Neural cell (in vitro differentiated cells): ENCODE results near the gene LMOD1. TPM values are rescaled to one million over a fixed set of nuclear protein-coding genes. Genes with fewer than 3 reads are reported as not detected.

ENCODE experiments used
- H2AFZ ChIP-seq: fragments of 200-600, 300-800 bp; sonication (generic), shearing (Covaris generic); 2 replicates; pipeline ENCODE4 v1.6.0; 2014; ENCODE audit warnings: low read depth, mild to moderate bottlenecking, antibody characterized with exemption, low read length, moderate library complexity
- H3F3A ChIP-seq: fragments of 200-600 bp; shearing (Covaris generic); 2 replicates; pipeline ENCODE4 v1.6.1; 2016; ENCODE audit warnings: mild to moderate bottlenecking, moderate library complexity, mixed read lengths, antibody characterized with exemption, low read length; ENCODE audit not compliant: insufficient read depth, poor library complexity, severe bottlenecking
- H3K27ac ChIP-seq: fragments of 200-600, 300-800 bp; sonication (generic), shearing (Covaris generic); 2 replicates; pipeline ENCODE4 v1.5.1; 2014; ENCODE audit warnings: mild to moderate bottlenecking, low read length, moderate library complexity
- H3K27me3 ChIP-seq: fragments of 300-800, 200-600 bp; sonication (generic), shearing (Covaris generic); 2 replicates; pipeline ENCODE4 v1.6.0; 2014; ENCODE audit warnings: mild to moderate bottlenecking, low read depth, low read length, moderate library complexity; ENCODE audit not compliant: insufficient read depth
- H3K36me3 ChIP-seq: fragments of 300-800, 200-600 bp; sonication (generic), shearing (Covaris generic); 2 replicates; pipeline ENCODE4 v1.5.1; 2014; ENCODE audit warnings: mild to moderate bottlenecking, antibody characterized with exemption, low read length, moderate library complexity; ENCODE audit not compliant: insufficient read depth
- H3K4me2 ChIP-seq: fragments of 300-800, 200-600 bp; sonication (generic), shearing (Covaris generic); 2 replicates; pipeline ENCODE4 v1.6.0; 2014; ENCODE audit warnings: mild to moderate bottlenecking, low read length
- H3K4me3 ChIP-seq: fragments of 300-800, 200-600 bp; sonication (generic), shearing (Covaris generic); 2 replicates; pipeline ENCODE4 v1.5.1; 2014; ENCODE audit warnings: mild to moderate bottlenecking, low read length, moderate library complexity
- H3K79me2 ChIP-seq: fragments of 200-600 bp; shearing (Covaris generic); replicated peaks from 2 replicates; pipeline ENCODE4 v1.6.0; 2014; ENCODE audit warnings: mild to moderate bottlenecking, low read length, moderate library complexity; ENCODE audit not compliant: insufficient read depth
- H3K9ac ChIP-seq: fragments of 300-800, 200-600 bp; sonication (generic), shearing (Covaris generic); 2 replicates; pipeline ENCODE4 v1.6.1; 2016; ENCODE audit warnings: mild to moderate bottlenecking, low read length, mixed read lengths
- H3K9me2 ChIP-seq: fragments of 200-600 bp; shearing (Covaris generic); 2 replicates; pipeline ENCODE4 v1.6.1; 2016; ENCODE audit warnings: mild to moderate bottlenecking, low read length, mixed read lengths; ENCODE audit not compliant: insufficient read depth
- H3K9me3 ChIP-seq: fragments of 200-600, 300-800 bp; sonication (generic), shearing (Covaris generic); 2 replicates; pipeline ENCODE4 v1.6.1; 2016; ENCODE audit warnings: mild to moderate bottlenecking, mixed run types, low read length, moderate library complexity, mixed read lengths
- H4K20me1 ChIP-seq: fragments of 200-600 bp; shearing (Covaris generic); 2 replicates; pipeline ENCODE4 v1.6.1; 2016; ENCODE audit warnings: mild to moderate bottlenecking, mixed run types; ENCODE audit not compliant: insufficient read depth
- EP300 ChIP-seq: fragments of 450-650 bp; conservative IDR thresholded peaks from 2 replicates; pipeline ENCODE4 v1.6.1; 2014; ENCODE audit warnings: antibody characterized with exemption, mild to moderate bottlenecking, moderate library complexity; ENCODE audit not compliant: poor library complexity, severe bottlenecking
- EZH2 ChIP-seq: fragments of 200-600, 300-800 bp; shearing (Covaris generic), sonication (generic); IDR thresholded peaks from 2 replicates; pipeline ENCODE4 v1.6.1; 2014; ENCODE audit warnings: antibody characterized with exemption, low read length, borderline replicate concordance, mild to moderate bottlenecking; ENCODE audit not compliant: insufficient read depth, poor library complexity, severe bottlenecking
- MXI1 ChIP-seq: fragments of 450-650 bp; conservative IDR thresholded peaks from 2 replicates; pipeline ENCODE4 v1.6.1; 2014; ENCODE audit warnings: antibody characterized with exemption, mild to moderate bottlenecking; ENCODE audit not compliant: poor library complexity, severe bottlenecking
- POLR2AphosphoS5 ChIP-seq: IDR thresholded peaks from 2 replicates; pipeline ENCODE4 v1.6.1; 2012
- RAD21 ChIP-seq: fragments of 450-650 bp; conservative IDR thresholded peaks from 2 replicates; pipeline ENCODE4 v1.6.1; 2014; ENCODE audit warnings: antibody characterized with exemption, mild to moderate bottlenecking, moderate library complexity
- REST ChIP-seq: IDR thresholded peaks from 2 replicates; pipeline ENCODE4 v1.6.1; 2012; ENCODE audit warnings: borderline replicate concordance
- SMC3 ChIP-seq: fragments of 450-650 bp; conservative IDR thresholded peaks from 2 replicates; pipeline ENCODE4 v1.6.1; 2014; ENCODE audit warnings: antibody characterized with exemption, mild to moderate bottlenecking, moderate library complexity; ENCODE audit not compliant: poor library complexity
- TAF1 ChIP-seq: IDR thresholded peaks from 2 replicates; pipeline ENCODE4 v1.6.1; 2012; ENCODE audit warnings: low read depth
- polyA plus RNA-seq: library from polyadenylated mRNA; depleted of rRNA; stranded (reverse); fragments of >200 nt; gene quantifications from 2 replicates; pipeline ENCODE4 v1.2.3, GENCODE V29; 2014
- TF ChIP-seq, protein P1 (sequence below): fragments of 450-650 bp; IDR thresholded peaks from 2 replicates; pipeline ENCODE4 v1.5.1; 2014; ENCODE audit warnings: antibody characterized with exemption, mild to moderate bottlenecking, moderate library complexity; ENCODE audit not compliant: poor library complexity, severe bottlenecking

Gene LMOD1
- polyA plus RNA-seq, 1 donor from 2014 or later: not detected

DNA sequence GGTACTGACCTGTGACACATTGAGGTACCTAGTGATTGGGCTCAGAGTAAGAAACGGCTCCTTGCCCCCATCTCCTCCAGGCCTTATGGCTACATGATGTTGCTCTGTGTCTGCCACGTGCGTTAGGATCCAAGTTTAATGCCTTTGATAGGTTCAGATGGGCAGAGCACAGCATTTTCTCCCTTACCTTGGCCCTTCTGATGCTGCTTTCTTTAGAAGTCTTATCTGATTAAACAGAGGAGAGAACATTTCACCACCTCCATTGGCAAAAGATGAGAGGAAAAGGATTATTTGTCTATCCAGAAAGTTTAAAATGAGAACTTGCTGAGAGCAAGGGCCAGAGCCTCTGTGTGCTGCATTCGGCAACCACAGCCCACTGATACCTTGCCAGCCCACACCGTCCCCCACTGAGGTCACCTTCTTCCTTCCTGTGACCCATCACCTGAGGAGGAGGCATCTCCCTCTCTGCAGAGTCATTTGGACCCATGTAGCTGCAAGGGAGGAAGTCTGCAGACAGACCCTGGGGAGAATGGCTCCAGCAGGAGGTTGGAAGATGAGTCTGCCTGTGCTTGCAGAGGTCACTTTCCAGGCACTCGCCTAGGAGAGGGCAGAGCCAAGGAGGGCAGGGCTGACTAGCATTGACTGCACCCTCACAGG, 41.0 kb downstream of the LMOD1 start:
- H3K9ac ChIP-seq: no peak overlapping the region
- no peak overlapping the region for H3K4me3 ChIP-seq
- H3F3A ChIP-seq: no peaks in the 10 kb centered on the region
- TF ChIP-seq, protein P1, sequence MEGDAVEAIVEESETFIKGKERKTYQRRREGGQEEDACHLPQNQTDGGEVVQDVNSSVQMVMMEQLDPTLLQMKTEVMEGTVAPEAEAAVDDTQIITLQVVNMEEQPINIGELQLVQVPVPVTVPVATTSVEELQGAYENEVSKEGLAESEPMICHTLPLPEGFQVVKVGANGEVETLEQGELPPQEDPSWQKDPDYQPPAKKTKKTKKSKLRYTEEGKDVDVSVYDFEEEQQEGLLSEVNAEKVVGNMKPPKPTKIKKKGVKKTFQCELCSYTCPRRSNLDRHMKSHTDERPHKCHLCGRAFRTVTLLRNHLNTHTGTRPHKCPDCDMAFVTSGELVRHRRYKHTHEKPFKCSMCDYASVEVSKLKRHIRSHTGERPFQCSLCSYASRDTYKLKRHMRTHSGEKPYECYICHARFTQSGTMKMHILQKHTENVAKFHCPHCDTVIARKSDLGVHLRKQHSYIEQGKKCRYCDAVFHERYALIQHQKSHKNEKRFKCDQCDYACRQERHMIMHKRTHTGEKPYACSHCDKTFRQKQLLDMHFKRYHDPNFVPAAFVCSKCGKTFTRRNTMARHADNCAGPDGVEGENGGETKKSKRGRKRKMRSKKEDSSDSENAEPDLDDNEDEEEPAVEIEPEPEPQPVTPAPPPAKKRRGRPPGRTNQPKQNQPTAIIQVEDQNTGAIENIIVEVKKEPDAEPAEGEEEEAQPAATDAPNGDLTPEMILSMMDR: no peak
- TF ChIP-seq REST (no peak), SMC3 (no peak), MXI1 (no peak)
- no peaks in the 10 kb centered on the region for H3K79me2 ChIP-seq
- no peaks in the 10 kb centered on the region for H3K9me2 ChIP-seq
- no peaks in the 10 kb centered on the region for H3K9me3 ChIP-seq
- no peak overlapping the region for H3K4me2 ChIP-seq
- no peaks in the 10 kb centered on the region for H3K36me3 ChIP-seq
- no peak overlapping the region for H2AFZ ChIP-seq
- no peaks in the 10 kb centered on the region for H4K20me1 ChIP-seq
- H3K27ac ChIP-seq: no peak overlapping the region
- no peaks in the 10 kb centered on the region for H3K27me3 ChIP-seq

- Histone ChIP-seq H3K9me2 (no peaks in the 10 kb centered on the region), H3K36me3 (no peaks in the 10 kb centered on the region), H3K4me3 (no peak overlapping the region), H3K4me2 (no peak overlapping the region), H2AFZ (no peak overlapping the region), H3K9me3 (no peaks in the 10 kb centered on the region), H4K20me1 (no peaks in the 10 kb centered on the region), H3F3A (no peaks in the 10 kb centered on the region), H3K9ac (no peak overlapping the region), H3K27ac (no peak overlapping the region), H3K79me2 (no peaks in the 10 kb centered on the region), H3K27me3 (no peaks in the 10 kb centered on the region)
- no peak for TF ChIP-seq EP300
- TF ChIP-seq, protein P1: no peak
- TF ChIP-seq RAD21: no peak
- TF ChIP-seq REST: no peak
- TF ChIP-seq SMC3: no peak
- no peak for TF ChIP-seq MXI1
- TF ChIP-seq POLR2AphosphoS5: no peak
- no peak for TF ChIP-seq TAF1
- TF ChIP-seq EZH2: no peak
Observed at GRCh38 chr1:201904579-201904978, 41.8 kb downstream of the LMOD1 start.
